Thymus (tissue), 11 donors: ENCODE data around the gene NADSYN1. TPM values are rescaled to one million over a fixed set of nuclear protein-coding genes. Genes with fewer than 3 reads are reported as not detected.

ENCODE experiments used
- DNase-seq, 9 donors: peaks; one replicate each; pipeline ENCODE4 v3.0.0-alpha.2; 2013; ENCODE audit warnings: low spot score in 9 of 9, low read depth in 6 of 9, missing footprints in 1 of 9
- H3K27ac ChIP-seq, 2 donors: one replicate each; pipeline ENCODE4 v1.5.1; 2013; ENCODE audit warnings: control low read depth in 1 of 2, low read depth in 1 of 2, low read length in 1 of 2, mild to moderate bottlenecking in 1 of 2, moderate library complexity in 1 of 2
- H3K27me3 ChIP-seq, 2 donors: one replicate each; pipeline ENCODE4 v1.5.1; 2013; ENCODE audit warnings: low read length in 1 of 2; ENCODE audit not compliant: control insufficient read depth in 2 of 2, insufficient read depth in 1 of 2
- H3K36me3 ChIP-seq, 2 donors: one replicate each; pipeline ENCODE4 v1.5.1; 2013; ENCODE audit warnings: low read length in 1 of 2, mild to moderate bottlenecking in 1 of 2, moderate library complexity in 1 of 2; ENCODE audit not compliant: control insufficient read depth in 2 of 2, insufficient read depth in 2 of 2
- H3K4me1 ChIP-seq, 2 donors: one replicate each; pipeline ENCODE4 v1.5.1; 2013; ENCODE audit warnings: low read length in 2 of 2; ENCODE audit not compliant: control insufficient read depth in 2 of 2, insufficient read depth in 2 of 2
- H3K4me3 ChIP-seq, 2 donors: one replicate each; pipeline ENCODE4 v1.5.1; 2013; ENCODE audit warnings: low read length in 2 of 2, control low read depth in 1 of 2, mild to moderate bottlenecking in 1 of 2
- H3K9me3 ChIP-seq, 2 donors: one replicate each; pipeline ENCODE4 v1.5.1; 2013; ENCODE audit warnings: low read length in 1 of 2, mild to moderate bottlenecking in 1 of 2; ENCODE audit not compliant: control insufficient read depth in 2 of 2, insufficient read depth in 1 of 2
- WGBS: extraction: QIAGEN DNeasy Blood & Tissue Kit; methylation state at CpG from one replicate; pipeline ENCODE4 v1.1.7; 2013; 5-methylcytosine and 5-hydroxymethylcytosine counted together
- polyA plus RNA-seq: library from polyadenylated mRNA; stranded (reverse); fragments of 200-250 nt; gene quantifications from one replicate; pipeline ENCODE4 v1.2.3, GENCODE V29; 2013
- total RNA-seq: library from RNA; stranded (reverse); fragments of 120-200 nt; gene quantifications from one replicate; pipeline ENCODE4 v1.2.4, GENCODE V29; 2013
- donor health status: healthy.

NADSYN1 gene
- total and polyA plus RNA-seq, 2 donors = 47.9 to 113 TPM

DNA sequence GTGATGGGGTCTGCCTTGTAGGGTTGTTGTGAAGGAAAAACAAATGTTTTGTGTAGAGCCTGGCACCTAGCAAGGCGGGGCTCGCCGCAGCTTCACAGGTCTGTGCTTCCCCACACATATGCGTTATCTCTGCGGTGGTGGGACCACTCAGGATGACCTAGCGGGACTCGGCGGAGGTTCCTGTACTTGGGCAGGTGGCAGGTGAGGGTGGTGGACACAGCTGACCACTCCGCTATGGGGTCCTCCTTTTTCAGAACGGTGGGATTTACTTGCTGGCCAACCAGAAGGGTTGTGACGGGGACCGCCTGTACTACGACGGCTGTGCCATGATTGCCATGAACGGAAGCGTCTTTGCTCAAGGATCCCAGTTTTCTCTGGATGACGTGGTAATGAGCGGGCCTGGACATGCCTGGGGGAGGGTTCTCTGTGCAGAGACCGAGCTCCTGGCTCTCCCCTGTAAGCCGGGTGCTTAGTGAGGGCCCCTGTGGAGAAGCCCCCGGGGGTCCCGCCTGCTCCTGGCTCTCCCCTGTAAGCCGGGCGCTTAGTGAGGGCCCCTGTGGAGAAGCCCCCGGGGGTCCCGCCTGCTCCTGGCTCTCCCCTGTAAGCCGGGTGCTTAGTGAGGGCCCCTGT lies 21.3 kb downstream of the NADSYN1 start:
- no peak overlapping the region for H3K27ac ChIP-seq
- no peaks in the 10 kb centered on the region for H3K27me3 ChIP-seq
- no peak overlapping the region for H3K4me3 ChIP-seq
- peaks cover 37 to 74% of the 10 kb centered on the region in 2 donors for H3K36me3 ChIP-seq
- no peak for DNase-seq
- H3K4me1 ChIP-seq = no peaks in the 10 kb centered on the region
- no peaks in the 10 kb centered on the region for H3K9me3 ChIP-seq
- WGBS = 96% methylated on average over 27 of the region's 27 CpGs

DNA sequence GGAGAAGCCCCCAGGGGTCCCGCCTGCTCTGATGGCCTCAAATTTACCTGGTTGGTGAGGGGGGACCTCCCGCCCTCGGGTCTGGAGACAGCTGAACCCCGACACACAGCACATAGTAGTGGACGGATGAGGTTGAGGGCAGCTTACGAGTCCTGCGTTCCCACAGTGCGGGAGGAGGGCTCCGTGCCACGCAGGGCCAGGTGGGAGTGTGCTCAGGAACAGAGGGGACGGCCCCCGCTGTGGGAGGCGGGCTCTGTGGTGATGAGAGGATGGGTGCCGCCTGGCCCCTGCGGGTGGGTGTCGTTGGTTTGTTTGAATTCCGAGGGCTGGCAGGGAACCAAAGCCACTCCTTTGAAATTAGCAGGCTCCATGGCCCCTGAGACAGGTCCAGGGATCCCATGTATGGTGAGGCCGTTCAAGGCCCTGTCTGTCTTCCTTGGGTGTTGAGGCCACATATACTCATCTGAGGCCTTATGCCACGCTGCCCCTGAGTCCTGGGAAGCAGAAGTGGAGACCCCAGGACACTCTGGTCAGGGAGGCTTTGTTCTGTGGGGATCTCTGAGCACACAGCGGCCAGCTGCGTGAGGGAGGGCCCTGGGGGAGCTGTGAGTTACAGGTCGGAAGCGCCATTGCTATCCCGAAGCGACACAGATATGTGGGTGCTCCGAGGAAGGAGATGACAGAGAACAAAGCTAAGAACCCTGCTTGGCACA lies 21.9 kb downstream of the NADSYN1 start:
- DNase-seq = no peak
- H3K36me3 ChIP-seq = peaks cover 42 to 80% of the 10 kb centered on the region in 2 donors
- no peaks in the 10 kb centered on the region for H3K4me1 ChIP-seq
- H3K27me3 ChIP-seq = no peaks in the 10 kb centered on the region
- no peaks in the 10 kb centered on the region for H3K9me3 ChIP-seq
- 98% methylated on average over 26 of the region's 26 CpGs for WGBS
- H3K27ac ChIP-seq = no peak overlapping the region
- no peak overlapping the region for H3K4me3 ChIP-seq

DNA sequence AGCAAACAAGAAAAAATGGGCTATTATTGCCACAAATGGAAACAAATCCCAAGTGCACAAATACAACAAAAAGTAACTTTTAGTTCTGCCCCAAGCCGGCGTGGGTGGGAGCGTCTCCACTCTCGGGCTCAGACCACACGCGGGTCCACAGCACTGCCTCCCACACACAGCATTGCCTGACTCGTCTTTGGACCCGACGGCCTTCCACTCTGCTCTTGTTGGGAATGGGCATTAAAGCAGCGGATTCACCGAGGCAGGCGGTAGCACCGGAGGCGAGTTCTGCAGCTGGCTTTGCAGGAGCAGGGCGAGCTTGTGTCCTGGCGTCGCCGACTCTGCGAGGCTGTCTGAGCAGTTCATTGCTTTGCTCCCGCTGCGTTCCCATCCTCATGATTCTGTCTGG lies 23.0 kb downstream of the NADSYN1 start:
- no peak for DNase-seq

DNA sequence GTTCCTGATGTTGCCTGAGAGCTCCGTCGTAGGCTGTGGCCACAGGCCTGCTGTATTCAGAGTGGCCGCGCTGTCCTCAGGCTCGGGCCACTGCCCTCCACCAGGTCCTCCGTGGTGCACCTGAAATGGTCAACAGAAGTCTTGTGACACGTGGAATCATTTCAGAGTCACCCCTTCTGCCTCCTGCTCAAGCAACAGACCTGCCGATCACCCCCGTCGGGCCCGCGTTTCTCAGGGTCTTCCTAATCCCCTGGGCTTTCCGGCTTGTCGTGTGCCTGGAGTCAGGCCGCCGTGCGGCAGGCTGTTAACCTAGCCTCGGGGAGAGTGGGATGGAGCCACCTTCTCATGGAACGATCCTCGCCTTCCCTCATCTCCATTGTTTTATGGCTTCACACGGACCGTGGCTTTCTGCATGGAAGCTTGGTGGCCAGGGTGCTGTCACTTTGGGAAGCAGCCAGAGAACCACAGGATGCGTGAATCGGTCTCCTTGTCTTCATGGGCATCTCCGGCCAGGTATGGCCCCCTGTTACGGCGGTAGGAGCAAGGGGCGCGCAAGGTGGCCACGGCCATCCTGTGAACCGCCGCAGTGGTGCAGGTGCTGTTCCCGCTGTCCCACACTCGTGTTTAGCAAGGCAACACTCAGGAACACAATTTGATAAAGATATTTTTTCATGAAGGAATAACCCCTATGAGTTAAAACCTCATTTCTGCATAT lies 24.1 kb downstream of the NADSYN1 start:
- no peak overlapping the region for H3K27ac ChIP-seq
- peaks cover 43 to 100% of the 10 kb centered on the region in 2 donors for H3K36me3 ChIP-seq
- no peak for DNase-seq
- H3K4me3 ChIP-seq = no peak overlapping the region
- H3K4me1 ChIP-seq = no peaks in the 10 kb centered on the region
- 95% methylated on average over 34 of the region's 34 CpGs for WGBS
- H3K27me3 ChIP-seq = no peaks in the 10 kb centered on the region
- no peaks in the 10 kb centered on the region for H3K9me3 ChIP-seq

More for the DNA sequence above, 23.0 kb downstream of the NADSYN1 start:
- H3K4me3 ChIP-seq = no peak overlapping the region
- H3K27me3 ChIP-seq = no peaks in the 10 kb centered on the region
- 98% methylated on average over 21 of the region's 21 CpGs for WGBS
- H3K9me3 ChIP-seq = no peaks in the 10 kb centered on the region
- peaks cover 48 to 91% of the 10 kb centered on the region in 2 donors for H3K36me3 ChIP-seq
- H3K4me1 ChIP-seq = no peaks in the 10 kb centered on the region
- no peak overlapping the region for H3K27ac ChIP-seq

DNA sequence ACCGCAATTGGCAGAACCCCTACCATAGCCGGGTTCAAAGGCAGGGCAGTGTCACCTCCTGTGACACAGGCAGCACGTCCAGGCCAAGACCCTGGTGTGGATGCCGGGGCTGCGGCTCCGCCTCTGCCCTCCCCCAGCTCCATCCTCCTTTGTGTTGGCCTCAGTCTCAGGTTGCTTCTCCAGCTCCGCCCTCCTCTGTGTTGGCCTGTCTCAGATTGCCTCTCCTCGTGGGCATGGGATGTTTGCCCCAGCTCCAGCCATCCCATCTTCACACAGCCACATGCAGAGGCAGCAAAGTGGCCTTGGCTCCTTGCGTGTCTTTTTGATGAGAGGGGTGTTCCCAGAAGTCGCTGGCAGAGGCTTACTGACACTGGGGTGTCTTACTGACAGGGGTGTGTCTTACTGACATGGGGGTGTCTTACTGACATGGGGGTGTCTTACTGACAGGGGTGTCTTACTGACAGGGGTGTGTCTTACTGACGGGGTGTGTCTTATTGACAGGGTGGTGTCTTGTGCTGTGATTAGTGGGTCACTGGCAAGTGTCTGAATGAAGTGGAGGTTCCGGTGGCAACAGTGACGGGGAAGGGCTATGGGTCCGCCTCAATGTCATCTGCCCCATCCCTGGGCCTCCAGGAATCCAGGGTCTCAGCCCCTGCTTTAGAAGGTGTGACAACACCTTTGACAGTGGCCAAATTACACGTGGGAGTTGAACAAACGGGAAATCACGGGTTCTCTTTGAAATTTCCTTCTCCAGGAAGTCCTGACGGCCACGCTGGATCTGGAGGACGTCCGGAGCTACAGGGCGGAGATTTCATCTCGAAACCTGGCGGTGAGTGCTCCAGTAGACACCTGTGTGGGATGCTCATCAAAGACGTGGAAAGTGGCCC lies 24.9 kb downstream of the NADSYN1 start:
- H3K9me3 ChIP-seq = no peaks in the 10 kb centered on the region
- H3K27ac ChIP-seq = no peak overlapping the region
- WGBS = 91% methylated on average over 25 of the region's 25 CpGs
- no peak for DNase-seq
- H3K4me1 ChIP-seq = no peaks in the 10 kb centered on the region
- H3K27me3 ChIP-seq = no peaks in the 10 kb centered on the region
- peaks cover 47 to 100% of the 10 kb centered on the region in 2 donors for H3K36me3 ChIP-seq
- no peak overlapping the region for H3K4me3 ChIP-seq

DNA sequence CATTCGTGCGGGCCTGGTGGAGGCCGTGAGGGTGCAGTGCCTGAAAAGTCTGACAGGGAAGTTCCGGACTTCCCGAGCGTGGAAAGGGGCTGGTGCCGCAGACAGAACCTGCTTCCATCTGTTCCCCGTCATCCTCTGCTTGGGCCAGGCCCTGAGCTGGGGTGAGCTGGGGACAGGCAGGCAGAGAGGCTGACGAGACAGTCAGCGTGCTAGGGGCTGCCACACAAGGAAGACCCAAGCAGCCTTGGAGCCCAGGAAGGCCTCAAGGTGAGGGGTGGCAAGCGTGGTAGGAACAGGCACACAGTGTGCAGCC lies 25.5 kb downstream of the NADSYN1 start:
- peaks cover 53 to 100% of the 10 kb centered on the region in 2 donors for H3K36me3 ChIP-seq
- no peak for DNase-seq
- H3K4me1 ChIP-seq = no peaks in the 10 kb centered on the region
- 98% methylated on average over 11 of the region's 11 CpGs for WGBS
- no peaks in the 10 kb centered on the region for H3K9me3 ChIP-seq
- no peak overlapping the region for H3K27ac ChIP-seq
- no peaks in the 10 kb centered on the region for H3K27me3 ChIP-seq
- H3K4me3 ChIP-seq = no peak overlapping the region

DNA sequence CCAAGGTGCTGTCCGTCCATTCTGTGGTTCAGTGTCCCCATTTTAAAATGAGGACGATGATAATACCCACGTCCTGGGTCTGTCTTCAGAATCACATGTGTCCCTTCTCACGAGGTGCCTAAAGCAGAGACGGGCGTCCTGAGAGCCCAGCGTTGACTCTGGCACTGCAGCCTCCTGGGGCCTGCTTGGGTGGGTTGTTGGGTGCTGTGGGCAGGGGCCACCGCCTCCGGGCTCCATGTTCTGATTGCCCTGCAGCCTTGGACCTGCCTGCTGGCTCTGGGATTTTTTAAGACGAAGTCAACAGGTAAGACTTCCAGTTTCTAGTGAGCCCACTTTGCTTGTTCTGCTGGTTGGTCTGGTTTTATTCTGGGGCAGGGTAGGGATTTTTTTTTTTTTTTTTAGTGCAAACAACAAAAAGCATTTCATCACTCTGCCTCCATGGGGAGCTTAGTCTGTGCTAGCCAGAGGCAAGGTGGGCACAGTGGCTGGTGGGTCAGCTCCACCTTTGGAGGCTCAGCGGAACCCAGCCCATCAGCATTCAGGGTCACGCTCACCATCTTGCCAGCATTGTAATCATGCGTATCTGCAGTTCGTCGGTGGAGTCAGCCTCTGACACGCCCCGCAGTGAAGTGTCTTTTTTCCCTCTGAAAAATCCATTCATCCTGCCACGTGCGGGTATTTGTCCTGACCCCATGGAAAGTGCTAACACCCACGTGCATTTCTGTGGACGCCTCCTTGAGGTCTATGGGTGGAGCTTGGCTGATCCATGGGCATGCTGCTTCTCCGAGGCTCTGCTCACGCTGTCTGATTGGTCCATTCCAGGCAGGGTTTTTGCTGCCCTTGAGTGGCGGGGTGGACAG lies 28.3 kb downstream of the NADSYN1 start:
- H3K27me3 ChIP-seq = no peaks in the 10 kb centered on the region
- H3K4me1 ChIP-seq = no peaks in the 10 kb centered on the region
- H3K9me3 ChIP-seq = no peaks in the 10 kb centered on the region
- H3K36me3 ChIP-seq = peaks cover 66 to 100% of the 10 kb centered on the region in 2 donors
- H3K27ac ChIP-seq = no peak overlapping the region
- DNase-seq = no peak
- 98% methylated on average over 24 of the region's 24 CpGs for WGBS
- H3K4me3 ChIP-seq = no peak overlapping the region

DNA sequence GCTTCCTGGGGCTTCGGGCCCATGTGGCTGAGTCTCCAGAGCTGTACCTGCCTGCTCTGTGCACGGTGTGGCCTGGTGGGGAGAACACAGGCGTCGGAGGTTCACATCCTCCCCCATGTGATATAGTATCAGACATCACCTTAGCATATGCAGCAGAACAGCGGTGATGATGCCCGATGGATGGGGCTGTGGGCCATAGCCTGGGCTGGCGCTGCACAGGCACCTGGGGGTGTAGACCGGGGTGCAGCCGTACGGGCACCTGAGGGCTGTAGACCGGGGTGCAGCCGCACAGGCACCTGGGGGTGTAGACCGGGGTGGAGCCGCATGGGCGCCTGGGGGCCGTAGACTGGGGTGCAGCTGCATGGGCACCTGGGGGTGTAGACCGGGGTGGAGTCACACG lies 29.2 kb downstream of the NADSYN1 start:
- no peaks in the 10 kb centered on the region for H3K9me3 ChIP-seq
- H3K36me3 ChIP-seq = peaks cover 61 to 94% of the 10 kb centered on the region in 2 donors
- no peak overlapping the region for H3K4me3 ChIP-seq
- H3K27me3 ChIP-seq = no peaks in the 10 kb centered on the region
- DNase-seq = no peak
- H3K27ac ChIP-seq = no peak overlapping the region
- H3K4me1 ChIP-seq = no peaks in the 10 kb centered on the region
- 98% methylated on average over 18 of the region's 18 CpGs for WGBS
